K562 (cell line): Measurements from ENCODE around the gene LRP2. TPM values are rescaled to one million over a fixed set of nuclear protein-coding genes. Genes with fewer than 3 reads are reported as not detected.

Experiments
- ARNT ChIP-seq, 2 experiments: fragments of 450-650 bp; IDR thresholded peaks; 2 replicates each; pipeline ENCODE4 v1.6.1; 2016; ENCODE audit warnings: mild to moderate bottlenecking in 1 of 2
- ATF3 ChIP-seq, 2 experiments: fragments of 450-650 bp in 1 of 2; sonication (generic) in 1 of 2; formaldehyde crosslinking in 1 of 2; IDR thresholded peaks in 1 of 2; conservative IDR thresholded peaks in 1 of 2; 2 replicates each; pipeline versions ENCODE4 v1.6.1 to v1.8.1; 2016 to 2023; ENCODE audit warnings: mild to moderate bottlenecking in 2 of 2, moderate library complexity in 2 of 2, inconsistent platforms in 1 of 2, missing genetic modification reagents in 1 of 2
- BRD9 ChIP-seq: fragments of 450-650 bp; IDR thresholded peaks from 2 replicates; pipeline ENCODE4 v1.6.1; 2018; ENCODE audit warnings: low read depth; ENCODE audit not compliant: partially characterized antibody
- CBFA2T3 ChIP-seq: fragments of 450-650 bp; IDR thresholded peaks from 2 replicates; pipeline ENCODE4 v1.6.1; 2017
- DPF2 ChIP-seq: fragments of 450-650 bp; IDR thresholded peaks from 2 replicates; pipeline ENCODE4 v1.6.1; 2016
- E2F1 ChIP-seq: sonication (generic); formaldehyde crosslinking; IDR thresholded peaks from 2 replicates; pipeline ENCODE4 v1.8.1; 2023; ENCODE audit warnings: mild to moderate bottlenecking, missing genetic modification reagents, moderate library complexity
- E4F1 ChIP-seq: fragments of 250-450 bp; sonication (Bioruptor Pico); IDR thresholded peaks from 2 replicates; pipeline ENCODE4 v1.5.0; 2021; ENCODE audit warnings: mild to moderate bottlenecking, borderline replicate concordance
- ETS1 ChIP-seq: conservative IDR thresholded peaks from 2 replicates; pipeline ENCODE4 v1.6.1; 2011; ENCODE audit warnings: low read depth, mild to moderate bottlenecking, low read length; ENCODE audit not compliant: control insufficient read depth
- FOS ChIP-seq: IDR thresholded peaks from 3 replicates; pipeline ENCODE4 v1.6.1; 2011; ENCODE audit not compliant: insufficient read length; ENCODE audit errors: extremely low read depth
- ILF3 ChIP-seq: fragments of 450-650 bp; IDR thresholded peaks from 2 replicates; pipeline ENCODE4 v1.6.1; 2018; ENCODE audit warnings: antibody characterized with exemption, mild to moderate bottlenecking, moderate library complexity, borderline replicate concordance
- LCOR ChIP-seq: sonication (generic); formaldehyde crosslinking; IDR thresholded peaks from 2 replicates; pipeline ENCODE4 v1.8.0; 2022; ENCODE audit warnings: mild to moderate bottlenecking, missing genetic modification reagents
- MAFK ChIP-seq: IDR thresholded peaks from 2 replicates; pipeline ENCODE4 v1.6.1; 2011; ENCODE audit warnings: low read length, improper control_type of control experiment
- MAZ ChIP-seq, 2 experiments: fragments of 450-650 bp in 1 of 2; sonication (generic) in 1 of 2; formaldehyde crosslinking; IDR thresholded peaks in 1 of 2; conservative IDR thresholded peaks in 1 of 2; 2 replicates each; pipeline versions ENCODE4 v1.4.0 to v1.5.0; 2020; ENCODE audit warnings: mild to moderate bottlenecking in 1 of 2, missing genetic modification reagents in 1 of 2
- MTA2 ChIP-seq: fragments of 450-650 bp; IDR thresholded peaks from 2 replicates; pipeline ENCODE4 v1.6.1; 2016; ENCODE audit warnings: low read depth
- NFIX ChIP-seq: fragments of 250-450 bp; sonication (Bioruptor Pico); IDR thresholded peaks from 2 replicates; pipeline ENCODE4 v1.4.0; 2020; ENCODE audit warnings: low read depth, mild to moderate bottlenecking, moderate library complexity
- NR2C1 ChIP-seq, 2 experiments: fragments of 450-650 bp; IDR thresholded peaks; 2 replicates each; pipeline ENCODE4 v1.6.1; 2017; ENCODE audit warnings: mild to moderate bottlenecking in 2 of 2, antibody characterized with exemption in 1 of 2, inconsistent platforms in 1 of 2, missing compliant biosample characterization in 1 of 2, missing genetic modification characterization in 1 of 2
- SOX6 ChIP-seq: fragments of 450-650 bp; IDR thresholded peaks from 2 replicates; pipeline ENCODE4 v1.6.1; 2014; ENCODE audit warnings: mild to moderate bottlenecking
- THRAP3 ChIP-seq: fragments of 450-650 bp; IDR thresholded peaks from 2 replicates; pipeline ENCODE4 v1.6.1; 2016; ENCODE audit warnings: mild to moderate bottlenecking, inconsistent platforms, borderline replicate concordance
- WHSC1 ChIP-seq: IDR thresholded peaks from one replicate; pipeline ENCODE4 v1.6.1; 2012; ENCODE audit warnings: low read length, control low read depth, inconsistent platforms
- ZKSCAN8 ChIP-seq: fragments of 200-800 bp; sonication (Bioruptor generic); IDR thresholded peaks from 2 replicates; pipeline ENCODE4 v1.6.1; 2016; ENCODE audit warnings: missing genetic modification characterization, missing compliant biosample characterization
- ZNF124 ChIP-seq: sonication (generic); formaldehyde crosslinking; IDR thresholded peaks from 2 replicates; pipeline ENCODE4 v1.8.1; 2022; ENCODE audit warnings: missing genetic modification reagents
- ZNF133 ChIP-seq: fragments of 250-450 bp; sonication (Bioruptor Pico); IDR thresholded peaks from 2 replicates; pipeline ENCODE4 v1.4.0; 2020; ENCODE audit warnings: mild to moderate bottlenecking
- ZNF311 ChIP-seq: fragments of 250-450 bp; sonication (Bioruptor Pico); IDR thresholded peaks from 2 replicates; pipeline ENCODE4 v1.4.0; 2020; ENCODE audit warnings: mild to moderate bottlenecking, moderate library complexity
- ZNF589 ChIP-seq: fragments of 200-800 bp; sonication (Bioruptor generic); IDR thresholded peaks from 2 replicates; pipeline ENCODE4 v1.6.1; 2016; ENCODE audit warnings: low read depth, missing genetic modification characterization, missing compliant biosample characterization
- polyA plus RNA-seq, 8 experiments: library from polyadenylated mRNA; depleted of rRNA in 4 of 8; stranded (reverse) in 5 of 8; unstranded in 3 of 8; fragments of >200 nt; fragmentation: Nextera tagmentation in 2 of 8; fragmentation: Illumina TruSeq in 1 of 8; extraction: Ambion mirVana in 2 of 8; extraction: Trizol in 1 of 8; gene quantifications; 2 replicates each; pipeline versions ENCODE4 v1.2.1 to v1.2.3, GENCODE V29; 2011 to 2014; ENCODE audit warnings: inconsistent platforms in 1 of 8, missing spikeins in 1 of 8
- total RNA-seq, 7 experiments: library from RNA; depleted of rRNA in 6 of 7; stranded (reverse); fragments of >200 nt in 6 of 7; fragmentation: Illumina TruSeq in 2 of 7; extraction: Trizol in 2 of 7; gene quantifications; 2 replicates each; pipeline versions ENCODE4 v1.2.1 to v1.2.3, GENCODE V29; 2011 to 2021; ENCODE audit warnings: low replicate concordance in 1 of 7

Gene LRP2
- total and polyA plus RNA-seq, 9 of the 15 experiments (the other 6 are each of a cell fraction or from before 2014, with no cell fraction given), result 0.04 to 0.18 (median 0.11) TPM; not detected in 1

- peak; percentile 80 for TF ChIP-seq SOX6
- no peak for TF ChIP-seq E2F1 (CRISPR knock-in tag)
- no peak for TF ChIP-seq NFIX (CRISPR knock-in tag)
- no peak for TF ChIP-seq MAZ (CRISPR knock-in tag; conservative IDR thresholded peaks at IDR 0.05 in 1 of 2, IDR thresholded peaks at IDR 0.05 in 1 of 2)
- no peak for TF ChIP-seq THRAP3
- 0 out of 2 replicates have a peak, but pooled peaks have one; percentile 33 for TF ChIP-seq MAFK
- no peak for TF ChIP-seq ARNT (IDR thresholded peaks at IDR 0.05)
- no peak for TF ChIP-seq ETS1
- TF ChIP-seq ZKSCAN8 (CRISPR knock-in tag), result 0 out of 2 replicates have a peak, but pooled peaks have one; percentile 13
- TF ChIP-seq DPF2, result peak; percentile 93
- no peak for TF ChIP-seq ZNF589 (CRISPR knock-in tag)
- TF ChIP-seq ATF3 (IDR thresholded peaks at IDR 0.05), result peak; percentile 81
- no peak for TF ChIP-seq ATF3 (CRISPR knock-in tag; conservative IDR thresholded peaks at IDR 0.05)
- peak; percentile 64 for TF ChIP-seq MTA2
- TF ChIP-seq WHSC1, result no peak
- TF ChIP-seq ZNF311 (CRISPR knock-in tag), result no peak
- TF ChIP-seq ZNF133 (CRISPR knock-in tag), result no peak
- no peak for TF ChIP-seq BRD9
- no peak for TF ChIP-seq ILF3
- TF ChIP-seq FOS, result peak; percentile 70
- TF ChIP-seq CBFA2T3, result peak; percentile 86
- no peak for TF ChIP-seq ZNF124 (CRISPR knock-in tag)
- no peak for TF ChIP-seq E4F1
- no peak for TF ChIP-seq LCOR (CRISPR knock-in tag)
- TF ChIP-seq NR2C1 (IDR thresholded peaks at IDR 0.05), result no peak
- TF ChIP-seq NR2C1 (tag; IDR thresholded peaks at IDR 0.05), result no peak
Observed at GRCh38 chr2:169190197-169190775, 172.0 kb downstream of the LRP2 start (continued).
